HG03064 (cell line): ENCODE data around the gene PPP6R2.
"Not testable (repeated sequence)": the region's sequence is repeated elsewhere in the genome, so short reads cannot be mapped to it uniquely, and the experiment has no call there.

Experiments used
- ATAC-seq: cut with Tn5 transposase; IDR thresholded peaks from one replicate; pipeline ENCODE4 v1.9.1; 2021; ENCODE audit warnings: low read depth; ENCODE audit not compliant: unreplicated experiment

Gene PPP6R2

DNA sequence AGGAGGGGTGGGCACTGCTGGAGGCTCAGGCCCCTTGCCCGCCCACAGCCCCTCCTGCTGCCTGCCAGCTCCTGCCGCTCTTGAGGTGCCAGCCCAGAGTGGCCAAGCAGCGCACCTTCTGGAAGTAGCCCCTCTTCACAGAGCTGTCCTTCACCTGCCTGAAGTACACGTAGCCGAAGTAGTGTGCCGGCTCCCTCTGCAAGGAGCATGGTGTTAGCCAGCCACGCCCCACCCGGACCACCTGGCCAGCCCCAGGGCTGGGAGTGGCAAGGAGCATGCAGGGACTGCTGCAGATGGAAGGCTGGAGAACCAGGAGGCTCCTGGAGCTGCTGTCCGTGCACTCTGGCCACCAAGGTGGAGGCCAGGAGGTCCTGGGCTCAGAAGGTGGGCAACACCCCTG is 25.9 kb upstream of the PPP6R2 start:
- no peak for ATAC-seq

DNA sequence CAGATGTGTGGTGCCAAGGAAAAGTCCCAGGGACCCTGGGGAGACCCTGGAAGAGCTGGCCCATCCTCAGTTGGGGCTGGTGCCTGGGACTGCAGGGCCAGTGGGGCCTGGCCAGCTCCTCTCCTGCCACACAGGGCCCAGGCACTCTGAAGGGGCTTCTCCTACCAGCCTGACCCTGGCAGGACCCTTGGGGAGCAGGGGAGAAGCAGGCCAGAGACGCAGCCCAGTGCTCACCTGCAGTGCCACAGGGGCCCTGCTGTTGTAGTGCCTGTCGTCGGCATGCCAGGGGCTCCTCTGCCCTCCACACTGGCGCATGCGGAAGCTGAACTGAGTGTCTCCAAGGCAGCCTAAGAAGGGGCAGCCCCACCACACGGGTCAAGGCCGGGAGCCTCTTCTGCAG is 25.5 kb upstream of the PPP6R2 start:
- ATAC-seq, result no peak

DNA sequence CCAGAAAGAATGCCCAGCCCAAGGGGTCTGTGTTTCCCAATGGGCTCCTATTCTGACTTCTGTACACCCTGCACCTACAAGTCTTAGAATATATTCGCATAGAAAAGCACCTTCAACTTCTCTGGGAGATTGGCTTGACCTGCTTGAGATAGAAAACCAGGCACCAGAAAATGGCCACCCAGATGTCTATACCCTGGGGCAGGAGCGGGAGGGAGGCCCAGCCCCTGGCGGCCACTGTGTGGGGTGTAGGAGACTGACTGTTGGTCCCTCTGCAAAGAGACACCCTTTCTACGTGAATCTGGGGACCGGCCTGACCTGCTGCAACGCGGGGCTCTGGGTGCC is 24.8 kb upstream of the PPP6R2 start:
- ATAC-seq, result no peak

DNA sequence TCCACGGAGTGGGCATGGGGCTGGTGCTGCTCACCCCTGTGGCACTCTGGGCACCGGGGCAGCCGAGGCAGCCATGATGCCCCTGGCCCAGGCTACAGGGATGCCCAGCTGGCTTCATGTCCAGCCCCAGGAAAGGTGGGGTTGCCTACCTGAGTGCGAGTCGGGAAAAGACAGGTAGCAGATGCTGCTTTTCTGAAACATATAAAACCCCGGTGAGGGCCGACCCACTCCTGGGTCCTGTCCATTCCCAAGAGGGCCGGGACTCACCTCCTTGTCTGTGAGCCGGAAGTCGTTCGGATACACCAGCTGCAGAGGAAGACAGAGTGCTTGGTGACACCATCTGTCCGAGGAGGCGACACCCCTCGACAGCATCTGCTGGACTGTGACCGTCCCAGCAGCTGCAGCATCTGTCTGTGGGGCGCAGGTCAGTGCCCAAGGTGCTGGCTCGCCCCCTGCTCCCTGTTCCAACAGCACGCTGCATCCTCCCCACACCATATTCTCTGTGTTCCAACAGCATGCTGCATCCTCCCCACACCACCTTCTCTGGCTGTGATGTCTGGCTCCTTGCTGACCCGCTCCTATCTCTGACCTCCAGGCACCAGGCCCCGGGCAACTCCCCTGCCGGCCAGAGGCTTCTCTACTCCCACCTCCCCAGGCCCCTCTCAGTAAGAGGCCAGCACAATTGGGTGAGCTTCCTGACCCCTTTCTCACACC is 24.3 kb upstream of the PPP6R2 start:
- ATAC-seq, result no peak

DNA sequence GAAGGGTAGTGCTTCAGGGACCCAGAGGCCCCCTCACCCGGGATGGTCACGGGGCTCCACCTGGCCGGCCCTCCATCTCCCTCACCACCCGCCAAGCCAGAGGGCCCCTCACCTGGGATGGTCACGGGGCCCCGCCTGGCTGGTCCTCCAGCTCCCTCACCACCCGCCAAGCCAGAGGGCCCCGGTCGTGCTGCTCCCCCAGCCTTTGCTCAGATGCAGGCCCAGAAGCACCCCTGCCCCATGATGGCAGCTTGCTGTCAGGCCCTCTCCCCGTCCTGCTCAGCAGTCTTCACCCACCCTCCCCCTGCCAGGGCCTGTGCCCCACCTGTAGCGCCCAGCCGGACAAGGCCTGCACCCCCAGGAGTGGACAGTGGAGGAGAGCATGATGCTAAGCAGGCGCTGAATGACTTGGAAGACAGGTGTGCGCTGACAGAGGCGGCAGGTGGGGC is 23.6 kb upstream of the PPP6R2 start:
- ATAC-seq, result no peak

DNA sequence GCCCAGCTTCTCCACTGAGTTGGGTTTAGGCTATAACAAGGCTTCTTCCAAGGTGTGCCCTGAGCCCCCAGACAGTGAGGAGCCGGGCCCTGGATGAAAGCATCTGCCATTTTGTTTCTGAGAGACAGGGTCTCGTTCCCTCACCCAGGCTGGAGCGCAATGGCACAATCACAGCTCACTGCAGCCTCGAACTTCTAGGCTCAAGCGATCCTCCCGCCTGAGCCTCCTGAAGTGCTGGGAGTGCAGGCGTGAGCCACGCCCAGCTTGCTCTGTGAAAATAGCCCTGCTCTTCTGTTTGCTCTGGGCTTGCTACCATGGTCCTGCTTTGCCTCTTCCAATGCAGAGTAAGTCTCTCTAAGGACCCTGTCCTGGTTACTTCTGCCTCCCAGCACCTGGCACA is 23.0 kb upstream of the PPP6R2 start:
- ATAC-seq, result no peak

DNA sequence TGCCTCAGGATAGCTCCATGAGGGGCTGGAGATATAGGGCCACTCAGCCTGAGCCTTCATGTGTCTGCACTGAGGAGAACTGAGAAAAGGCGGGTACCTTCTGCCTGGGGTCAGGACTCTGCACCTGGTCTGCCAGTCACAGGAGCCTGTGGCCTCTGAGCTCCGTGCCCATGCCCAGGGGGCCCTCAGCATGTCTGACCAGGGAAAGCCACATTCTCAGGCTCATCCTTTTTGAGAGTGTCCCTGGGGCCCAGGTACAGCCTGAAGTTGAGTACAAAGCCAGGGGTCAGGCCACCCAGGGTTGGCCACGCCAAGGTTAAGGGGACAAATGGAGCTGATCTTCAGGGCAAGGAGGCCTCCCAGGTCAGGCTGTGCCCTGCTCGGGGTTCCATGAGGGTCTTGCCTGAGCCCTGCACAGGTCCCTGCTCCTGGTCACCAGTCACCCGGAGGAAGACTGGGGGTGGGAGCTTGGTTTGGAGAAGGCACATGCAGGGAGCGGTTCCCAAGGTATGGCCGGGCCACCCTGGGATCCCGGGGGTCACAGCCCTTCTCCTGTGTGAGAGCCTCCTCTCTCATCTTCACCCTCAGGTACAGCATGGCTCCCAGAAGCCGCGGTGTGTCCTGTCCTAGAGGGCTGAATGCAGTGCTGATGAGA is 22.3 kb upstream of the PPP6R2 start:
- no peak for ATAC-seq

DNA sequence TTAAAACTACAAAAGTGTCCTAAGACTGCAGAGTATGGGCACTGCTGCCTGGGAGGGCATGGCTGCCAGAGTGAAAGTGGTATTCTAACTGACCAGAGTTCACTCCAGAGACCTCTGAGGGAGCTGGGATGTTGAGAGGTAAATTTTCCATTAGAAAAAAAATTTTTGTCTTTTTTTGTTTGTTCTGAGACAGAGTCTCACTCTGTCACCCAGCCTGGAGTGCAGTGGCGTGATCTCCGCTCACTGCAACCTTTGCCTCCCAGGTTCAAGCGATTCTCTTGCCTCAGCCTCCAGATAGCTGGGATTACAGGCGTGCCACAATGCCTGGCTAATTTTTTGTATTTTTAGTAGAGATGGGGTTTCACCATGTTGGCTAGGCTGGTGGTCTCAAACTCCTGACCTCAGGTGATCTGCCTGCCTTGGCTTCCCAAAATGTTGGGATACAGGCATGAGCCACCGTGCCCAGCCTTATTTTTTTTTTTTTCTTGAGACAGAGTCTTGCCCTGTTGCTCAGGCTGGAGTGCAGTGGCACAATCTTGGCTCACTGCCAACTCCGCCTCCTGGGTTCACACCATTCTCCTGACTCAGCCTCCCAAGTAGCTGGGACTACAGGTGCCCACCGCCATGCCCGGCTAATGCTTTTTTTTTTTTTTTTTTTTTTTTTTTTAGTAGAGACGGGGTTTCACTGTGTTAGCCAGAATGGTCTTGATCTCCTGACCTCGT is 20.6 kb upstream of the PPP6R2 start:
- not testable (repeated sequence) for ATAC-seq

DNA sequence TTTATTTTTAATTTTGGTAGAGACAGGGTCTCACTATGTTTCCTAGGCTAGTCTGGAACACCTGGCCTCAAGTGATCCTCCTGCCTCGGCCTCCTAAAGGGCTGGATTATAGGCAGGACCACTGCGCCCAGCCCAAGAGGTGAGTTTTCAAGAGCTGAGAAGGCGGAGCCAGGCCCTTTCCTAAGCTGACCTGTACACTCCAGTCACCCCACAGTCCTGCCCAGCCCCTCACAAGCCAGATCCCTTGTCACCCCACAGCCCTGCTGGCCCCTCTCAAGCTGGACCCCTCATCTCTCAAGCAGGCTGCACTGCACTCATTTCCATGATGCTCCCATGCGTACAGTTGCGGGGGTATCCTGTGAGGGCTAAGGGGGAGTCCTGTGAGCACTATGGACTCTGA is 19.2 kb upstream of the PPP6R2 start:
- no peak for ATAC-seq

DNA sequence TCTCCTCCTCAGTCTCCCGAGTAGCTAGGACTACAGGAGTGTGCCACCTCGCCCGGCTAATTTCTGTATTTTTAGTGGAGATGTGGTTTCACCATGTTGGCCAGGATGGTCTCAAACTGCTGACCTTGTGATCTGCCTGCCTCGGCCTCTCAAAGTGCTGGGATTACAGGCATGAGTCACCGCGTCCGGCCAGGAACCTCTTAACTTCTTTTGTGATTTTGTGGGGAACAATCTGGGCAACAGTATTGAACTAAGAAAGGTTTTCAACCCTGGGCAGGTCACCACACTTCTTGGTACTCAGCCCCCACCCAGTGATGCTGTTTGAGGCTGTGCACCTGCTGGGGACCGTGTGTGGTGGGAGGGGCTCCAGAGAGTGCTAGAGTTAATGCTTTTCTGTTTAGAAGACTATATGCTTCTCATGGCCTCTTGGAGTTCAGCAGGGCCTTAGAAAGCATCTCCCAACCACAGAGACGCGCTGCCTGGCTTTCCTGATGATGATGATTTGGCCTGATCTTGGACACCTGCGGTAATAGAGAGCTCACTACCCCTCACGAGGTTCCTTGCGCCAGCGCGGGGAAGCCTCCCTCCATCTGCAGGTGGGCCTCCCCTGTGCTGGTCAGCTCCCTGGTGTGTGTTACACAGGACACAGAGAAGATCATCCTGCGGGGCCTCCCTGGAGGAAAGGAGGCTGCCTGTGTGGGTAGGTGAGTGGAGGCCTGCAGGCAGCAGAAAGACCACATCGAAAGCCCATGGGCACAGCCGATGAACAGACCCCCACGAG is 17.5 kb upstream of the PPP6R2 start:
- no peak for ATAC-seq

DNA sequence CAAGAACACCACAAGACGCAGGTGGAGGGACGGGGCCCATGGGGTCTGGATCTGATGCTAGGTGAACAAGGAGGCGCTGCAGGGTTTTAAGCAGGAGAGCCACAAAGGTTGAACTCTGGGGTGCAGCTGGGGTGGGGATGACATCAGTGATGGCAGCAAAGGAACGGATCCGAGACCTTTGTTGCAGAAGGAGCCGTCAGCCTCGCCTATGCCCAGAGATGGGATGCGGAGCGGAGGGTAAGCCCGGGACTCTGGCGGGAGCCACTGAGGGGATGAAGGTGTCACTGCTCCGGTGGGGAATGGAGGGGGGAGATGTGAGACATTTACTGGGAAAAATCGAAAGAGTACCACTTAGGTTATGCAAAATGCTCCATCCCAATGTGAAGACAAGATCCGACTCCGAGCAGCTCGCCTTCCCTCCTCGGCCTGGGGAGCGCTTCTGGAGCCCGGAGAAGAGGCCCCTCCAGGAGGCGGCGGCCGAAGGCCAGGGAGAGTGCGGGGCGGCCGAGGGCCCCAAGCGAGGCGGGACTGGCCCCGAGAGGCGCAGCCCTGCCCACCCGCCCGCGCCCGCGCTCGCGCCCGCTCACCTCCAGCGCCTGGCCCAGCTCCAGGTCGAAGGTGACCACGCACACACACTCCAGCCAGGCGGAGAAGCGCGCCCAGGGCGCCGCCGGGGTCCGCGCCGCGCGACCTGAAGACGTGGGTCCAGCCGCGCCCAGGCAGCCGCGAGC is 16.7 kb upstream of the PPP6R2 start:
- ATAC-seq, result no peak

DNA sequence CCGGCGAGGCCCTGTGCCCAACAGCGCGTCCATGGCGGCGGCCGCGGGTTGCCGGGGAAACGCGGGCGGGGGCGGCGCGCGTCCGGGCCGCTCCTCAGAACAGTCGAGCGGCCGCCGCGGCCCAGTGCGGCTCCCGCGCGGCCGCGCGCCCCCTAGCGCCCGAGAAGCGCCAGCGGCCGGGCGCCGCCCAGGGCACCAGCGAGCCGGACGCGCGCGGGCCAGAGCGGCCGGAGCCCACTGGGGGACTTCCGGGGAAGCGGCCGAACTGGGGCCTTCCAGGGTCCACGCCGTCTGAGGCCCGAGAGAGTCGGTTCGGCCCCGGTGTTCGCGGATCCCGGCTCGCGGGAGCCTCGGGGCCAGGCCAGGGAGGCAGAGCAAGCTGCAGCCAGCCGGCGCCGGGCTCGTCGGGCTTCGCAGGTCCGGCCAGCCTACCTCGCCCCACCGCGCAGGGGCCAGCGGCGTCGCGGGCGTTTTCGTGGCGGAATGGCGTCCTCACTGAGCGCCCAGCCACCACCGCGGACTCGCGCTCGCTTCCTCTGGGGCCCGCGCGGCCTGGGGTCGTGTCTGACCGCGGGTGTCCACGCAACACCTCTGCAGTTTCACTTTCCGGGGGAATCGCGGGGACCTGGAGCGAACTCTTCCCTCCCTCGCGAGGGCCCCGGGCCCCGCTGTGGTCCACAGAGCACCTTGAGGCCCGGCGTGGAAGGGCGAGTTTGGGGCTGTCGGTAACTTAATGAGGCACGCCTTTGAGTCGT is 16.0 kb upstream of the PPP6R2 start, which contains the start of gene DENND6B:
TSS of gene DENND6B (minus strand) at position 57 of the 755 bp plus-strand sequence. CDS start at position 33, 24 bp downstream.
- ATAC-seq, result no peak

DNA sequence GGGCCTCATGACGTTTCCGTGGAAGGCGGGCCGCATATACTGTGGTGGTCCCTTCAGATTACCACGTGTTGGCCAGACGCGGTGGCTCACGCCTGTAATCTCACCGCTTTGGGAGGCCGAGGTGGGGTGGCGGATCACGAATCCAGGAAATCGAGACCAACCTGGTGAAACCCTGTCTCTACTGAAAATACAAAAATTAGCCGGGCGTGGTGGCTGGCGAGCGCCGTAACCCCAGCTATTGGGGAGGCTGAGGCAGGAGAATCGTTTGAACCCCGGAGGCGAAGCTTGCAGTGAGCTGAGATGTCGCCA is 15.5 kb upstream of the PPP6R2 start:
- no peak for ATAC-seq

DNA sequence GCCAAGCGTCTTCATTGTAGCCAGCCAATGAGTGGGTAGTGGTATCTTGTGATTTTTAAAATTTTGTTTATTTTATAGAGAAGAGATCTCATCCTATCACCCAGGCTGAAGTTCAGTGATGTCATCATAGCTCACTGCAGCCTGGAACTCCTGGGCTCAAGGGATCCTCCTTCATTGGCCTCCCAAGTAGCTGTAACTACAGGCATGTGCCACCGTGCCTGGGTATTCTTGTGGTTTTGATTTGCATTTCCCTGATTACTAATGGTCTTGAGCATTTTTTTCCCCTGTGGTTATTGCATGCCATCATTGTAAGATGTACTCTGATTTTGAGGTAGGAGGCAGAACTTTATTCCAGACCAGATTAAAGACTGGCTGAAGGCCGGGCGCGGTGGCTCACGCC is 13.9 kb upstream of the PPP6R2 start:
- no peak for ATAC-seq

DNA sequence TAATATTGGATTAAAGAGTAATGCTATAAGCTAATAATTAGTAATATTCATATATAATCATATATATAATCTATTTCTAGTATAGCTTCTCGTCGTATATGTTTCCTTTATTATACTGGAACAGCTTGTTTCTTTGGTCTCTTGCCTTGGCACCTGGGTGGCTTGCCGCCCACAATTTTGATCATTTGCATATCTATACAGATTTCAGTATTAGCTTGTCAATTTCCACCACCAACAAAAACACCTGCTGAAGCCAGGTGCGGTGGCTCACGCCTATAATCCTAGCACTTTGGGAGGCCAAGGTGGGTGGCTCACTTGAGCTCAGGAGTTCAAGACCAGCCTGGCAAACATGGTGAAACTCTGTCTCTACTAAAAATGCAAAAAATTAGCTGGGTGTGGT is 8.7 kb upstream of the PPP6R2 start:
- ATAC-seq, result not testable (repeated sequence)

DNA sequence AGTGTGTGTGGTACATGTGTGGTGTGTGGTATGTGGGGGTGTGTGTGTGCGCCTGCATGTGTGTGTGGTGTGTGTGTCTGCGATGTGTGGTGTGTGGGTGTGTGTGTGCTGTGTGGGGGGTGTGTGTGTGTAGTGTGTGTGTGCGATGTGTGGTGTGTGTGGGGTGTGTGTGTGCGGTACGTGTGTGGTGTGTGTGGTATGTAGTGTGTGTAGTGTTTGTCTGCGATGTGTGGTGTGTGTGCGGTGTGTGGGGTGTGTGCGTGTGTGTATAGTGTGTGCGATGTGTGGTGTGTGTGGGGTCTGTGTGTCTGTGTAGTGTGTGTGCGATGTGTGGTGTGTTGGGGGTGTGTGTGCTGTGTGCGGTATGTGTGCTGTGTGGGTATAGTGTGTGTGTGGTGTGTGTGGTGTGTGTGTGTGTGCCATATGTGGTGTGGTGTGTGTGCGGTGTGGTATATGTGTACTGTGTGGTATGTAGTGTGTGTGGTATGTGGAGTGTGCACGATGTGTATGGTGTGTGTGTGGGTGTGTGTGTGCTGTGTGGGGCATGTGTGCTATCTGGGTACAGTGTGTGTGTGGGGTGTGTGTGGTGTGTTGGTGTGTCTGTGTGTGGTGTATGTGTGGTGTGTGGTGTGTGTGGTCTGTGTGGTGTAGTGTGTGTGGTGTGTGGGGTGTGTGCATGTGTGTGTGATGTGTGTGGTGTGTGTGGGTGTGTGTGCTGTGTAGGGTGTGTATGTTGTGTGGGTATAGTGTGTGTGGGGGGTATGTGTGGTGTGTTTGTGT is 5.7 kb upstream of the PPP6R2 start:
- no peak for ATAC-seq

DNA sequence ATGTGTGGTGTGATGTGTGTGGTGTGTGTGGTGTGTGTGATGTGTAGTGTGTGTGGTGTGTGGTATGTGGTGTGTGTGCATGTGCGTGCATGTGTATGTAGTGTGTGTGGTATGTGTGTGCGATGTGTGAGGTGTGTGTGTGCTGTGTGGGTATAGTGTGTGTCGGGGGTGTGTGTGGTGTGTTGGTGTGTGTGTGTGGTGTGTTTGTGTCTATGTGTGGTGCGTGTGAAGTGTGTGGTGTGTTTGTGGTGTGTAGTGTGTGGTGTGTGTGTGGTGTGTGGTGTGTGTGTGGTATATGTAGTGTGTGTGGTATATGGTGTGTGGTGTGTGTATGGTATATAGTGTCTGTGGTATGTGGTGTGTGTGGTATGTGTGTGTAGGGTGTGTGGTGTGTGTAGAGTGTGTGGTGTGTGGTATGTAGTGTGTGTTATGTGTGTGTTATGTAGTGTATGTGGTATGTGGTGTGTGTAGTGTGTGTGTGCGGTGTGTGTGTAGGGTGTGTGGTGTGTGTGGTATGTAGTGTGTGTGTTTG is 5.0 kb upstream of the PPP6R2 start:
- no peak for ATAC-seq

DNA sequence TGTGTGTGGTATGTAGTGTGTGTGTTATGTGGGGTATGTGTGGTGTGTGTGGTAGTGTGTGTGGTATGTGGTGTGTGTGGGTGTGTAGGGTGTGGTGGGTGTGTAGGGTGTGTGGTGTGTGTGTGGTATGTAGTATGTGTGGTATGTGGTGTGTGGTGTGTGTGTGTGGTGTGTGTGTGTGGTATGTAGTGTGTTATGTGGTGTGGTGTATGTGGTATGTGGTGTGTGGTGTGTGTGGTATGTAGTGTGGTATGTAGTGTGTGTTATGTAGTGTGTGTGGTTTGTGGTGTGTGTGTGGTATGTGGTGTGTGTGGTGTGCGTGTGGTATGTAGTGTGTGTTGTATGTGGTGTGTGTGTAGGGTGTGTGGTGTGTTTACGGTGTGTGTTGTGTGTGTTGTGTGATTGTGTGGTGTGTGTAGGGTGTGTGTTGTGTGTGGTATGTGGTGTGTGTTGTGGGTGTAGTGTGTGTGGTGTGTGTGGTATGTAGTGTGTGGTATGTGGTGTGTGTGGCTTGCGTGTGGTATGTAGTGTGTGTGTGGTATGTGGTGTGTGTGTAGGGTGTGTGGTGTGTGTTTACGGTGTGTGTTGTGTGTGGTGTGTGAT is 4.2 kb upstream of the PPP6R2 start:
- no peak for ATAC-seq
